GM12891 (cell line): ENCODE data around the gene OR10P1.
A peak's percentile ranks its signal among the peaks of the same experiment; 100 is the strongest.

ENCODE experiments used
- DNase-seq: peaks from one replicate; pipeline ENCODE4 v3.0.0; 2011; ENCODE audit warnings: low spot score; ENCODE audit not compliant: insufficient read length
- FAIRE-seq: peaks from 2 replicates; lab custom pipeline; 2011; peaks lifted over from hg19 to GRCh38; lab: Jason Lieb, UNC
- PAX5 ChIP-seq: IDR thresholded peaks from 2 replicates; pipeline ENCODE4 v1.6.1; 2011; ENCODE audit warnings: low read length, moderate library complexity, mild to moderate bottlenecking; ENCODE audit not compliant: insufficient read depth, severe bottlenecking
- POLR2A ChIP-seq: IDR thresholded peaks from 2 replicates; pipeline ENCODE4 v1.6.1; 2011; ENCODE audit warnings: low read depth, low read length, control low read depth
- POLR2AphosphoS5 ChIP-seq: IDR thresholded peaks from 2 replicates; pipeline ENCODE4 v1.6.1; 2011; ENCODE audit warnings: low read depth, low read length, control low read depth
- POU2F2 ChIP-seq: IDR thresholded peaks from 2 replicates; pipeline ENCODE4 v1.6.1; 2011; ENCODE audit warnings: low read depth, mild to moderate bottlenecking, control low read depth, low read length, moderate library complexity
- SPI1 ChIP-seq: IDR thresholded peaks from 2 replicates; pipeline ENCODE4 v1.6.1; 2011; ENCODE audit warnings: low read depth, low read length, control low read depth
- TAF1 ChIP-seq: IDR thresholded peaks from 2 replicates; pipeline ENCODE4 v1.6.1; 2011; ENCODE audit warnings: low read depth, low read length, control low read depth

Gene OR10P1

GRCh38 chr12:55659486-55660385 is 23.0 kb downstream of the OR10P1 start:
- DNase-seq: no peak
- FAIRE-seq: peak; percentile 82
- TF ChIP-seq TAF1 (no peak), POU2F2 (no peak), SPI1 (no peak), POLR2AphosphoS5 (no peak), PAX5 (no peak), POLR2A (no peak)

- FAIRE-seq (no peak), DNase-seq (no peak)
These were observed 26.7 kb downstream of the OR10P1 start for GRCh38 chr12:55663391-55663790.

GRCh38 chr12:55664826-55665225 is 28.1 kb downstream of the OR10P1 start:
- DNase-seq (no peak), FAIRE-seq (no peak)
- TF ChIP-seq TAF1: no peak
- TF ChIP-seq POLR2AphosphoS5: no peak
- TF ChIP-seq POLR2A: no peak
- no peak for TF ChIP-seq SPI1
- no peak for TF ChIP-seq POU2F2
- no peak for TF ChIP-seq PAX5

More at GRCh38 chr12:55663391-55663790, 26.7 kb downstream of the OR10P1 start:
- TF ChIP-seq POLR2A (no peak), SPI1 (no peak), POU2F2 (no peak)

- FAIRE-seq: no peak
- TF ChIP-seq TAF1: no peak
- no peak for TF ChIP-seq POLR2A
- no peak for TF ChIP-seq POU2F2
- no peak for TF ChIP-seq POLR2AphosphoS5
- TF ChIP-seq SPI1: no peak
- TF ChIP-seq PAX5: no peak
- no peak for DNase-seq
These were observed 29.8 kb downstream of the OR10P1 start for GRCh38 chr12:55666508-55666907.

- no peak for FAIRE-seq
- TF ChIP-seq POLR2A (no peak), POU2F2 (no peak), PAX5 (no peak), SPI1 (no peak), POLR2AphosphoS5 (no peak), TAF1 (no peak)
- no peak for DNase-seq
These were observed 33.6 kb downstream of the OR10P1 start for GRCh38 chr12:55670276-55670675.

GRCh38 chr12:55671746-55672145 is 35.1 kb downstream of the OR10P1 start:
- FAIRE-seq (no peak), DNase-seq (no peak)
- TF ChIP-seq POLR2A (no peak), POU2F2 (no peak), PAX5 (no peak), TAF1 (no peak), SPI1 (no peak), POLR2AphosphoS5 (no peak)

GRCh38 chr12:55673638-55674037 is 36.9 kb downstream of the OR10P1 start:
- no peak for TF ChIP-seq POU2F2
- TF ChIP-seq POLR2AphosphoS5: no peak
- TF ChIP-seq SPI1: peak; percentile 97
- peak; percentile 47; the same call in 1 of the 2 replicates for TF ChIP-seq TAF1
- TF ChIP-seq PAX5: no peak
- TF ChIP-seq POLR2A: 0 out of 2 replicates have a peak, but pooled peaks have one; percentile 32
- FAIRE-seq (peak; percentile 88), DNase-seq (no peak)

- no peak for TF ChIP-seq PAX5
- no peak for TF ChIP-seq POU2F2
- no peak for TF ChIP-seq SPI1
- TF ChIP-seq POLR2A: no peak
- no peak for TF ChIP-seq TAF1
- TF ChIP-seq POLR2AphosphoS5: no peak
- DNase-seq (no peak), FAIRE-seq (no peak)
These were observed 39.0 kb downstream of the OR10P1 start for GRCh38 chr12:55675666-55676065.

GRCh38 chr12:55676707-55677106 is 40.0 kb downstream of the OR10P1 start:
- TF ChIP-seq POLR2AphosphoS5 (no peak), TAF1 (no peak), PAX5 (no peak), POU2F2 (no peak), POLR2A (no peak), SPI1 (no peak)
- FAIRE-seq: no peak

More at GRCh38 chr12:55676707-55677106, 40.0 kb downstream of the OR10P1 start:
- no peak for DNase-seq
